ENCODE data around the gene CYP46A1. TPM values are rescaled to one million over a fixed set of nuclear protein-coding genes. Genes with fewer than 3 reads are reported as not detected.
A peak's percentile ranks its signal among the peaks of the same experiment; 100 is the strongest.

The CYP46A1 gene
- total RNA-seq, 1 experiment from 2014 or later = 0.36 TPM

- intact Hi-C loops (cut with micrococcal nuclease; ENCODE audit: unreplicated experiment) = no loop called here
- no TSS peak for BruUV-seq (replicated peaks)
- Histone ChIP-seq H3K27ac (ENCODE audit: low read length) (peak overlapping the region; percentile 66), H3K9me3 (ENCODE audit: control insufficient read depth, insufficient read depth, low read depth, low read length) (no peaks in the 10 kb centered on the region), H3K36me3 (ENCODE audit: control insufficient read depth, insufficient read depth, low read length) (no peaks in the 10 kb centered on the region), H3K4me1 (ENCODE audit: control insufficient read depth, insufficient read depth, low read length) (peaks cover 57% of the 10 kb centered on the region), H3K27me3 (ENCODE audit: control insufficient read depth, insufficient read depth, low read length) (no peaks in the 10 kb centered on the region), H3K4me3 (ENCODE audit: low read depth in 2 of 2, low read length in 2 of 2) (no peak overlapping the region)
- POLR2A ChIA-PET = interaction anchor here (0.7 kb wide), 1 partner anchor 63 kb away, joined by 3 read pairs; no protein-coding TSS in a partner anchor
- DNase-seq (ENCODE audit: low read depth, low spot score) (no peak), ATAC-seq (peak; percentile 21; the same call in 1 of the 2 replicates)
- no peak for TF ChIP-seq POLR2AphosphoS5 (IDR thresholded peaks at IDR 0.05; ENCODE audit: low read depth, low read length)
- TF ChIP-seq SIN3A (IDR thresholded peaks at IDR 0.05; ENCODE audit: borderline replicate concordance, insufficient read depth, low read depth, low read length) = no peak
- TF ChIP-seq TCF7L2 (IDR thresholded peaks at IDR 0.05; ENCODE audit: low read depth, low read length) = 0 out of 2 replicates have a peak, but pooled peaks have one; percentile 20
- no peak for TF ChIP-seq CTCF (IDR thresholded peaks at IDR 0.05)
- no peak for TF ChIP-seq REST (IDR thresholded peaks at IDR 0.05; ENCODE audit: insufficient read depth in 1 of 2, low read depth in 2 of 2, low read length in 1 of 2)
- in situ Hi-C loops (cut with HindIII; ENCODE audit: low pct_unique_long_range_greater_than_20kb, low sequenced_read_pairs) = no loop called here
- CTCF ChIA-PET = no interaction called here
These were observed 74.2 kb downstream of the CYP46A1 start for GRCh38 chr14:99758121-99758821.

GRCh38 chr14:99758872-99759545 lies 74.9 kb downstream of the CYP46A1 start:
- ATAC-seq (no peak), DNase-seq (ENCODE audit: low read depth, low spot score) (no peak)
- BruUV-seq (replicated peaks) = no TSS peak
- no peaks in the 10 kb centered on the region for H3K27me3 ChIP-seq (ENCODE audit: control insufficient read depth, insufficient read depth, low read length)
- intact Hi-C loops (cut with micrococcal nuclease; ENCODE audit: unreplicated experiment) (no loop called here), in situ Hi-C loops (cut with HindIII; ENCODE audit: low pct_unique_long_range_greater_than_20kb, low sequenced_read_pairs) (no loop called here)
- H3K36me3 ChIP-seq (ENCODE audit: control insufficient read depth, insufficient read depth, low read length) = no peaks in the 10 kb centered on the region
- ChIA-PET POLR2A (interaction anchor here (0.7 kb wide), 1 partner anchor 63 kb away, joined by 3 read pairs; no protein-coding TSS in a partner anchor), CTCF (no interaction called here)
- H3K4me3 ChIP-seq (ENCODE audit: low read depth in 2 of 2, low read length in 2 of 2) = no peak overlapping the region
- H3K27ac ChIP-seq (ENCODE audit: low read length) = peak overlapping the region; percentile 21
- TF ChIP-seq CTCF (IDR thresholded peaks at IDR 0.05) = no peak
- no peak for TF ChIP-seq REST (IDR thresholded peaks at IDR 0.05; ENCODE audit: insufficient read depth in 1 of 2, low read depth in 2 of 2, low read length in 1 of 2)
- no peak for TF ChIP-seq POLR2AphosphoS5 (IDR thresholded peaks at IDR 0.05; ENCODE audit: low read depth, low read length)
- no peak for TF ChIP-seq TCF7L2 (IDR thresholded peaks at IDR 0.05; ENCODE audit: low read depth, low read length)
- TF ChIP-seq SIN3A (IDR thresholded peaks at IDR 0.05; ENCODE audit: borderline replicate concordance, insufficient read depth, low read depth, low read length) = no peak
- H3K9me3 ChIP-seq (ENCODE audit: control insufficient read depth, insufficient read depth, low read depth, low read length) = no peaks in the 10 kb centered on the region
- H3K4me1 ChIP-seq (ENCODE audit: control insufficient read depth, insufficient read depth, low read length) = peaks cover 50% of the 10 kb centered on the region

Measured in Panc1 (cell line).